Tibial artery (tissue), 4 donors: Measurements from ENCODE around the gene CCR5.
"Not testable (repeated sequence)": the region's sequence is repeated elsewhere in the genome, so short reads cannot be mapped to it uniquely, and the experiment has no call there.

Experiments used
- DNase-seq, 2 donors: peaks; one replicate each; pipeline ENCODE4 v3.0.0-alpha.2; 2019
- H3K27ac ChIP-seq, 2 donors: fragments of 200-600 bp; sonication (generic) in 1 of 2; 1 replicate in 1 of 2; 2 replicates in 1 of 2; pipeline ENCODE4 v1.5.1; 2018 to 2019; ENCODE audit warnings: mild to moderate bottlenecking in 1 of 2
- H3K27me3 ChIP-seq, 2 donors: fragments of 200-600 bp; sonication (generic) in 1 of 2; one replicate each; pipeline versions ENCODE4 v1.5.1 to v1.6.0; 2016 to 2019
- H3K36me3 ChIP-seq, 3 donors: fragments of 200-600 bp; sonication (generic) in 2 of 3; one replicate each; pipeline ENCODE4 v1.5.1; 2016 to 2019; ENCODE audit warnings: mild to moderate bottlenecking in 2 of 3
- H3K4me1 ChIP-seq, 4 donors: fragments of 200-600 bp; sonication (generic) in 2 of 4; 1 replicate in 3 of 4; 2 replicates in 1 of 4; pipeline ENCODE4 v1.5.1; 2016 to 2019
- H3K4me3 ChIP-seq, 2 donors: fragments of 200-600 bp; sonication (generic) in 1 of 2; 1 replicate in 1 of 2; 2 replicates in 1 of 2; pipeline ENCODE4 v1.5.1; 2018 to 2019; ENCODE audit warnings: mild to moderate bottlenecking in 2 of 2
- H3K9me3 ChIP-seq, 3 donors: fragments of 200-600 bp; sonication (generic) in 1 of 3; one replicate each; pipeline ENCODE4 v1.5.1; 2016 to 2019
- CTCF ChIP-seq, 2 experiments: fragments of 200-600 bp in 1 of 2; fragments of 450-650 bp in 1 of 2; IDR thresholded peaks; one replicate each; pipeline ENCODE4 v1.5.1; 2017 to 2019; ENCODE audit warnings: antibody characterized with exemption in 2 of 2, mild to moderate bottlenecking in 1 of 2, moderate library complexity in 1 of 2
- intact Hi-C: fragments of 100-400 bp; cut with DNase I; formaldehyde crosslinking; loops from one replicate; pipeline ENCODE4 v1.15.0; 2023; ENCODE audit warnings: low total_unique reads

CCR5 gene

GRCh38 chr3:46386205-46386604 lies 15.5 kb downstream of the CCR5 start:
- H3K4me3 ChIP-seq, result no peak overlapping the region
- no peak overlapping the region for H3K27ac ChIP-seq
- no peaks in the 10 kb centered on the region for H3K9me3 ChIP-seq
- H3K27me3 ChIP-seq, result no peaks in the 10 kb centered on the region
- H3K36me3 ChIP-seq, result no peaks in the 10 kb centered on the region
- intact Hi-C loops, result no loop called here
- no peak for TF ChIP-seq CTCF (IDR thresholded peaks at IDR 0.05)
- H3K4me1 ChIP-seq, result peaks cover 0 to under 1% (median 0%) of the 10 kb centered on the region in 4 donors
- DNase-seq, result no peak

GRCh38 chr3:46388847-46389246 lies 18.1 kb downstream of the CCR5 start:
- not testable (repeated sequence) for H3K27ac ChIP-seq

GRCh38 chr3:46389306-46389705 lies 18.6 kb downstream of the CCR5 start:
- H3K4me1 ChIP-seq, result no peaks in the 10 kb centered on the region
- no peak for DNase-seq
- intact Hi-C loops, result no loop called here
- no peaks in the 10 kb centered on the region for H3K9me3 ChIP-seq
- no peak overlapping the region for H3K4me3 ChIP-seq
- no peak overlapping the region for H3K27ac ChIP-seq
- no peaks in the 10 kb centered on the region for H3K36me3 ChIP-seq
- H3K27me3 ChIP-seq, result no peaks in the 10 kb centered on the region
- no peak for TF ChIP-seq CTCF (IDR thresholded peaks at IDR 0.05)

More at GRCh38 chr3:46388847-46389246, 18.1 kb downstream of the CCR5 start:
- DNase-seq, intact Hi-C loops, H3K4me1 ChIP-seq, H3K9me3 ChIP-seq, H3K36me3 ChIP-seq, H3K27me3 ChIP-seq, H3K4me3 ChIP-seq: not testable (repeated sequence)

GRCh38 chr3:46391526-46391925 lies 20.8 kb downstream of the CCR5 start:
- H3K27ac ChIP-seq, H3K4me1 ChIP-seq, H3K4me3 ChIP-seq, H3K36me3 ChIP-seq, DNase-seq, H3K27me3 ChIP-seq, H3K9me3 ChIP-seq, intact Hi-C loops: not testable (repeated sequence)

GRCh38 chr3:46393011-46393410 lies 22.3 kb downstream of the CCR5 start:
- Histone ChIP-seq H3K27ac (no peak overlapping the region), H3K4me3 (no peak overlapping the region), H3K9me3 (no peaks in the 10 kb centered on the region), H3K36me3 (no peaks in the 10 kb centered on the region), H3K27me3 (no peaks in the 10 kb centered on the region), H3K4me1 (no peaks in the 10 kb centered on the region)
- intact Hi-C loops, result no loop called here
- no peak for TF ChIP-seq CTCF (IDR thresholded peaks at IDR 0.05)
- DNase-seq, result no peak

- Histone ChIP-seq H3K4me3 (no peak overlapping the region), H3K27ac (no peak overlapping the region), H3K4me1 (no peaks in the 10 kb centered on the region), H3K27me3 (no peaks in the 10 kb centered on the region), H3K36me3 (no peaks in the 10 kb centered on the region), H3K9me3 (no peaks in the 10 kb centered on the region)
- DNase-seq, result no peak
- intact Hi-C loops, result no loop called here
- no peak for TF ChIP-seq CTCF (IDR thresholded peaks at IDR 0.05)
Measured at GRCh38 chr3:46393554-46394434, 23.0 kb downstream of the CCR5 start.
